ENCODE results near the gene CR2. TPM values are rescaled to one million over a fixed set of nuclear protein-coding genes. Genes with fewer than 3 reads are reported as not detected.

Gene CR2
- total and polyA plus RNA-seq, 4 experiments from 2014 or later: 1.9 to 6.7 (median 3.9) TPM

DNA sequence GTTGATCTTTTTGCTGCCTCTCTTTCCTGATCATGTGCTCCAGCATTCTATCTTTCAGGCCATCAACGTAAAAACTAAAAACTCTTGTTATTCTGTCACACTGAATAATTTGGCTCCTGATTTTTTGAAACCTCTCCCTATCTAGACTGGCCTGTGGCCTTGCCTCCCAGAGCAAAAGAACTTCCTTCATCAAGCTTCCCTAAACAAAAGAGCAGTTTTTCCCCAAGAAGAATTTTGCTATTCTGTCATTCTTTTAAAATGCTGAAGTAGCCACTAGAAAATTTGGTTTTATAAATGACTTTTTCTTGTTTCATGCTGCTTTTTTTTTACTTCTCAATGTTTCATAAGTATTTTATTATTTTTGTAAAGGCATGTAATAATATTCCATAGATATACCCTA is 37.1 kb upstream of the CR2 start:
- DNase-seq: no peak
- Histone ChIP-seq H3K36me3 (ENCODE audit: insufficient read depth, low read length) (no peaks in the 10 kb centered on the region), H3K27me3 (ENCODE audit: insufficient read depth, low read length) (no peaks in the 10 kb centered on the region), H3K9me3 (ENCODE audit: control insufficient read depth in 1 of 2, low read length in 2 of 2) (peaks cover 0 to 7% of the 10 kb centered on the region in 2 donors), H3K4me3 (ENCODE audit: low read length in 2 of 2) (no peak overlapping the region), H3K27ac (ENCODE audit: low read depth, low read length) (no peak overlapping the region), H3K4me1 (ENCODE audit: insufficient read depth, low read length) (no peaks in the 10 kb centered on the region)
- Mint-ChIP-seq H3K27me3 (peaks cover 4 to 6% of the 10 kb centered on the region in 2 donors), H3K36me3 (no peaks in the 10 kb centered on the region), H3K9me3 (peaks cover 0 to 29% (median 14%) of the 10 kb centered on the region in 8 donors), H3K27ac (peak overlapping the region in 1 of 7 donors; percentile 62), H3K4me3 (no peak overlapping the region), H3K4me1 (peaks cover 0 to 2% (median 0%) of the 10 kb centered on the region in 4 donors)
- CTCF ChIA-PET (ENCODE audit: partially characterized antibody): interaction anchor here (1.2 kb wide), 1 partner anchor 12 kb away, joined by 5 read pairs; no protein-coding TSS in a partner anchor
- intact Hi-C loops (cut with micrococcal nuclease): no loop called here
- POLR2A ChIA-PET (ENCODE audit: partially characterized antibody): no interaction called here

GRCh38 chr1:207418351-207418750 is 35.8 kb upstream of the CR2 start:
- H3K36me3 ChIP-seq (ENCODE audit: insufficient read depth, low read length): no peaks in the 10 kb centered on the region
- H3K4me3 ChIP-seq (ENCODE audit: low read length in 2 of 2): no peak overlapping the region
- intact Hi-C loops (cut with micrococcal nuclease): no loop called here
- Mint-ChIP-seq H3K4me3 (no peak overlapping the region), H3K4me1 (peaks cover 0 to 2% (median 0%) of the 10 kb centered on the region in 4 donors), H3K27ac (no peak overlapping the region), H3K36me3 (no peaks in the 10 kb centered on the region), H3K9me3 (peaks cover 0 to 29% (median 14%) of the 10 kb centered on the region in 8 donors), H3K27me3 (peaks cover 4 to 6% of the 10 kb centered on the region in 2 donors)
- DNase-seq: no peak
- CTCF ChIA-PET (ENCODE audit: partially characterized antibody): interaction anchor here (1.0 to 1.2 kb wide), 2 partner anchors 13 to 340 kb away, joined by 3 to 5 read pairs; no protein-coding TSS in a partner anchor
- no peaks in the 10 kb centered on the region for H3K4me1 ChIP-seq (ENCODE audit: insufficient read depth, low read length)
- peaks cover 0 to 7% of the 10 kb centered on the region in 2 donors for H3K9me3 ChIP-seq (ENCODE audit: control insufficient read depth in 1 of 2, low read length in 2 of 2)
- no peak overlapping the region for H3K27ac ChIP-seq (ENCODE audit: low read depth, low read length)
- no peaks in the 10 kb centered on the region for H3K27me3 ChIP-seq (ENCODE audit: insufficient read depth, low read length)
- POLR2A ChIA-PET (ENCODE audit: partially characterized antibody): no interaction called here

DNA sequence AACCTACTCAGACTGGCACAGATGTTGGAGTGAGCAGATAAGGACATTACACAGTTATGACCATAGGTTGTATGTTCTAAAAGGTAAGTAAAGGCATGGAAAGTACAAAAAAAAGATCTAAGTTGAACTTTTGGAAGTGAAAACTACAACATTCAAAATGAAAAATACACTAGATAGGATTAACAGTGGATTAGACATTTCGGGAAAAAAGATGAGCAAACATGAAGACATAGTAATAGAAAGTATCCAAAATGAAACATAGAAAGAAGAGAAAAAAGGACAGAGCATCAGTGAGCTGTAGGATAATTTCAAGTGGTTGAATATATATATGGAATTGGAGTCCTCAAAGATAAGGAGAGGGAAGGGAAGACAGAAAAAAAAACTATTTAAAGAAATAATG is 34.0 kb upstream of the CR2 start:
- H3K27ac ChIP-seq (ENCODE audit: low read depth, low read length): no peak overlapping the region
- H3K4me1 Mint-ChIP-seq: no peaks in the 10 kb centered on the region
- no peak overlapping the region for H3K4me3 Mint-ChIP-seq
- no peak for DNase-seq
- H3K27me3 ChIP-seq (ENCODE audit: insufficient read depth, low read length): no peaks in the 10 kb centered on the region
- H3K9me3 Mint-ChIP-seq: peaks cover 0 to 29% (median 14%) of the 10 kb centered on the region in 8 donors
- H3K27me3 Mint-ChIP-seq: peaks cover 4 to 10% of the 10 kb centered on the region in 2 donors
- peaks cover 0 to 7% of the 10 kb centered on the region in 2 donors for H3K9me3 ChIP-seq (ENCODE audit: control insufficient read depth in 1 of 2, low read length in 2 of 2)
- H3K36me3 Mint-ChIP-seq: no peaks in the 10 kb centered on the region
- CTCF ChIA-PET (ENCODE audit: partially characterized antibody): no interaction called here
- intact Hi-C loops (cut with micrococcal nuclease): no loop called here
- H3K4me1 ChIP-seq (ENCODE audit: insufficient read depth, low read length): no peaks in the 10 kb centered on the region
- H3K36me3 ChIP-seq (ENCODE audit: insufficient read depth, low read length): no peaks in the 10 kb centered on the region
- peak overlapping the region in 1 of 7 donors; percentile 32 for H3K27ac Mint-ChIP-seq
- H3K4me3 ChIP-seq (ENCODE audit: low read length in 2 of 2): no peak overlapping the region
- POLR2A ChIA-PET (ENCODE audit: partially characterized antibody): no interaction called here

DNA sequence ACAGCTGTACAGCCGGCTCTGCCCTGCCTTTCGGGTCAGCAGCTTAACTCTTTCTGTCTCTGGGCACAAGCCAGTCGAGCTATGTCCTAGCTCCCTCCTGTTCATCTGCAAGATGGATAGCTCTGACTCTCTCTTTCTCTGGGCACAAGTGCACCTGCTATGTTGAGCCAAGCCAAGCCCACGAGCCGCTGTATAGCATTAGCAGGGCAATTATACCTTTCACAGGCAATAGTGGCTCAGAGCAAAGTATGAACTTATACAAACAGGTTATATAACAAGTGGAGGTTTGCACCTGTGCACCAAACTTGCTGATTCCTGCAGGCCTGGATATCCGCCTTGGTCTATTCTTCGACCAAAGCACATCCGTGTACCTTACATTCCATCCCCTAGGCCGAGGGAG is 33.0 kb upstream of the CR2 start:
- DNase-seq: no peak
- no peaks in the 10 kb centered on the region for H3K4me1 Mint-ChIP-seq
- Histone ChIP-seq H3K27me3 (ENCODE audit: insufficient read depth, low read length) (no peaks in the 10 kb centered on the region), H3K9me3 (ENCODE audit: control insufficient read depth in 1 of 2, low read length in 2 of 2) (peaks cover 0 to 7% of the 10 kb centered on the region in 2 donors), H3K36me3 (ENCODE audit: insufficient read depth, low read length) (no peaks in the 10 kb centered on the region), H3K4me3 (ENCODE audit: low read length in 2 of 2) (no peak overlapping the region), H3K4me1 (ENCODE audit: insufficient read depth, low read length) (no peaks in the 10 kb centered on the region), H3K27ac (ENCODE audit: low read depth, low read length) (no peak overlapping the region)
- CTCF ChIA-PET (ENCODE audit: partially characterized antibody): no interaction called here
- H3K9me3 Mint-ChIP-seq: peaks cover 0 to 29% (median 14%) of the 10 kb centered on the region in 8 donors
- intact Hi-C loops (cut with micrococcal nuclease): no loop called here
- no peak overlapping the region for H3K27ac Mint-ChIP-seq
- no peak overlapping the region for H3K4me3 Mint-ChIP-seq
- POLR2A ChIA-PET (ENCODE audit: partially characterized antibody): no interaction called here
- H3K36me3 Mint-ChIP-seq: no peaks in the 10 kb centered on the region
- peaks cover 4 to 12% of the 10 kb centered on the region in 2 donors for H3K27me3 Mint-ChIP-seq

DNA sequence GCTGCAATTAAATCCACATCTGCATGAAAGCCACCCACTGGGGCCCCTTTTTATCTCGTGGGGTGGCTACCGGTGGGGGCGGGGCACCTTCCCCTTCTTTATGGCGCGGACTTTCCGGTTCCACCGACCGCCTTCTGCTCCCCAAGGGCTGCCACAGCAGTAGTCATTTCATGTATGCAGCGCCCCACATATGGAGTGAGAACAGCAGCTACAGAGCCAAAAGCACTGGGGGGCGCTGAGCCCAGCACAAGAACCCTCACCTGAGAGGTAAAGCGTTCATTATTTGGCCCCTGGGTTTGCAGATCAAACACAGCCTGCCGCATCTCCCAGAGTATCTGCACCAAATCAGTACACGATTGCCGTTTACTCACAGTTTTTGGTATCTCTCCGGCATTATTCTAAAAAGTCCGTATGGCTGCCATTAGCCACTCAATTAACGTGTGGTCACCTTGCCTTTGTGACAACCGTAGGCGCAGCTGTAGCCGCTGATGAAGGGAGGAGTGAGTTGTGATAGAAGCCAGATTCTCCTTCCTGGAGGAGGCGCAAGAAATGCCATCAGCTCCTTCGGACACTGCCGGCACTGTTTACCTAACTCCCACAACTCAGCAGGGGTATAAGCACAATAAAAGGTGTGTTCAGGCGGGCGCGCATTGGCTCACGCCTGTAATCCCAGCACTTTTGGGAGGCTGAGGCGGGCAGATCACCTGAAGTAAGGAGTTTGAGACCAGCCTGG is 30.4 kb upstream of the CR2 start:
- no peak overlapping the region for H3K27ac ChIP-seq (ENCODE audit: low read depth, low read length)
- Mint-ChIP-seq H3K36me3 (no peaks in the 10 kb centered on the region), H3K4me1 (no peaks in the 10 kb centered on the region), H3K27me3 (peaks cover 5 to 16% of the 10 kb centered on the region in 2 donors), H3K9me3 (peaks cover 0 to 24% (median 13%) of the 10 kb centered on the region in 8 donors), H3K27ac (no peak overlapping the region), H3K4me3 (no peak overlapping the region)
- intact Hi-C loops (cut with micrococcal nuclease): no loop called here
- H3K4me1 ChIP-seq (ENCODE audit: insufficient read depth, low read length): no peaks in the 10 kb centered on the region
- H3K27me3 ChIP-seq (ENCODE audit: insufficient read depth, low read length): no peaks in the 10 kb centered on the region
- peaks cover 0 to 7% of the 10 kb centered on the region in 2 donors for H3K9me3 ChIP-seq (ENCODE audit: control insufficient read depth in 1 of 2, low read length in 2 of 2)
- H3K36me3 ChIP-seq (ENCODE audit: insufficient read depth, low read length): no peaks in the 10 kb centered on the region
- H3K4me3 ChIP-seq (ENCODE audit: low read length in 2 of 2): no peak overlapping the region
- ChIA-PET POLR2A (ENCODE audit: partially characterized antibody) (no interaction called here), CTCF (ENCODE audit: partially characterized antibody) (no interaction called here)
- no peak for DNase-seq

- intact Hi-C loops (cut with micrococcal nuclease): no loop called here
- H3K36me3 Mint-ChIP-seq: no peaks in the 10 kb centered on the region
- no peak overlapping the region for H3K27ac Mint-ChIP-seq
- ChIA-PET CTCF (ENCODE audit: partially characterized antibody) (no interaction called here), POLR2A (ENCODE audit: partially characterized antibody) (no interaction called here)
- peaks cover 8 to 19% of the 10 kb centered on the region in 2 donors for H3K27me3 Mint-ChIP-seq
- no peaks in the 10 kb centered on the region for H3K36me3 ChIP-seq (ENCODE audit: insufficient read depth, low read length)
- no peaks in the 10 kb centered on the region for H3K27me3 ChIP-seq (ENCODE audit: insufficient read depth, low read length)
- H3K4me3 Mint-ChIP-seq: no peak overlapping the region
- DNase-seq: no peak
- peaks cover 0 to 7% of the 10 kb centered on the region in 2 donors for H3K9me3 ChIP-seq (ENCODE audit: control insufficient read depth in 1 of 2, low read length in 2 of 2)
- peaks cover 0 to 16% (median 11%) of the 10 kb centered on the region in 8 donors for H3K9me3 Mint-ChIP-seq
- H3K4me3 ChIP-seq (ENCODE audit: low read length in 2 of 2): no peak overlapping the region
- H3K4me1 ChIP-seq (ENCODE audit: insufficient read depth, low read length): no peaks in the 10 kb centered on the region
- no peaks in the 10 kb centered on the region for H3K4me1 Mint-ChIP-seq
- no peak overlapping the region for H3K27ac ChIP-seq (ENCODE audit: low read depth, low read length)
Measured at GRCh38 chr1:207424570-207425131, 29.5 kb upstream of the CR2 start.

DNA sequence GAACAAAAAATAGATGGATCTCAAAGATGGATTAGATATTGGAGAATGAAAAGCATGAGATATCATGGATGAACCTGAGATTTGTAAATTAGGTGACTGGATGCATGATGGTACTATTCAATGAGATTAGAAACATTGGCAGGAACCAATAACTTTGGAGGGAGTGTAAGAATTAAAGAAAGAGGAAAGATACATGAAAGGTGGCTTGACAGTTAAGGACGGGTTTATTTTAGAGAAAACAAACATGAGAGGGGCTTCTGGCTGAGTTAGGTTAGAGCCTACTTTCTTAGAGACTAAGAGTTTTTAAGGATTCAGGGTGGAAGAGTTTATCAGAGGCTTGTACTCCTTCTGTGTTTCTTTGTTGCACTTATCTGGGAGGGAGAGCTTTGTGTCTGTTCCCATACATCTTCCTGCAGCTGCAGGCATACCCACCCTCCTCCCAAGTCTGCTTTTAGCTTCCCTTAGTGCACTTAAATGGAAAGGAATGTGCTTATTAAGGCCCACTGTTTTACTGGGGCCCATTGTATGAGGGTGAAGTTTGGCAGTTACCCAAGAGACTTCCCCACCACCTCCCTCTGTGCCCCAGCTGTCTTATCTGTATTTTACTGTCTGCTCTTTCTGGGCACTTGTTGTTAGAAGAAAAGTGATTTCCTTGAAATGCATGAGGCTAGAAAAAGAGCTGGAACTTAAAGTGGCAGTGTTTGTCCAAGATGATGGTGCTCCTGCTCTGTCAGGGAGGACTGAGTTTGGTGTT is 26.1 kb upstream of the CR2 start:
- H3K27me3 Mint-ChIP-seq: peaks cover 12 to 23% of the 10 kb centered on the region in 2 donors

More for the DNA sequence above, 26.1 kb upstream of the CR2 start:
- H3K36me3 Mint-ChIP-seq: no peaks in the 10 kb centered on the region
- intact Hi-C loops (cut with micrococcal nuclease): no loop called here
- Histone ChIP-seq H3K27me3 (ENCODE audit: insufficient read depth, low read length) (no peaks in the 10 kb centered on the region), H3K36me3 (ENCODE audit: insufficient read depth, low read length) (no peaks in the 10 kb centered on the region), H3K9me3 (ENCODE audit: control insufficient read depth in 1 of 2, low read length in 2 of 2) (no peaks in the 10 kb centered on the region), H3K4me1 (ENCODE audit: insufficient read depth, low read length) (no peaks in the 10 kb centered on the region), H3K27ac (ENCODE audit: low read depth, low read length) (no peak overlapping the region), H3K4me3 (ENCODE audit: low read length in 2 of 2) (no peak overlapping the region)
- no peak overlapping the region for H3K27ac Mint-ChIP-seq
- no peak overlapping the region for H3K4me3 Mint-ChIP-seq
- CTCF ChIA-PET (ENCODE audit: partially characterized antibody): no interaction called here
- H3K9me3 Mint-ChIP-seq: peaks cover 0 to 2% (median 0%) of the 10 kb centered on the region in 8 donors
- POLR2A ChIA-PET (ENCODE audit: partially characterized antibody): no interaction called here
- H3K4me1 Mint-ChIP-seq: no peaks in the 10 kb centered on the region
- DNase-seq: no peak
